Natural killer cell (primary cell): ENCODE data around the gene NBPF1. TPM values are rescaled to one million over a fixed set of nuclear protein-coding genes. Genes with fewer than 3 reads are reported as not detected.
"Not testable (repeated sequence)": the region's sequence is repeated elsewhere in the genome, so short reads cannot be mapped to it uniquely, and the experiment has no call there.

ENCODE experiments used
- ATAC-seq, 3 donors: fragments of 150-1000 bp in 2 of 3; fragments of 200-7000 bp in 1 of 3; cut with Tn5 transposase; 1 replicate in 1 of 3; 2 replicates in 2 of 3; pipeline ENCODE4 v1.10.0; 2021; ENCODE audit warnings: mild to moderate bottlenecking in 2 of 3, moderate library complexity in 2 of 3
- DNase-seq, 2 donors: peaks; one replicate each; pipeline versions ENCODE4 v3.0.0 to v3.0.0-alpha.2; 2013 to 2021; ENCODE audit warnings: mixed read lengths in 1 of 2
- H3K27ac ChIP-seq: one replicate; pipeline ENCODE4 v1.5.1; 2013; ENCODE audit warnings: mild to moderate bottlenecking, low read length
- H3K27me3 ChIP-seq: one replicate; pipeline ENCODE4 v1.6.1; 2013; ENCODE audit warnings: low read length; ENCODE audit not compliant: control insufficient read depth, insufficient read depth
- H3K36me3 ChIP-seq: one replicate; pipeline ENCODE4 v1.6.1; 2013; ENCODE audit warnings: low read length; ENCODE audit not compliant: control insufficient read depth, insufficient read depth
- H3K4me1 ChIP-seq: one replicate; pipeline ENCODE4 v1.6.1; 2013; ENCODE audit warnings: low read length; ENCODE audit not compliant: control insufficient read depth, insufficient read depth
- H3K4me3 ChIP-seq: one replicate; pipeline ENCODE4 v1.5.1; 2013; ENCODE audit warnings: low read length
- H3K9me3 ChIP-seq: one replicate; pipeline ENCODE4 v1.6.1; 2013; ENCODE audit warnings: low read length; ENCODE audit not compliant: control insufficient read depth, insufficient read depth
- H3K27ac Mint-ChIP-seq, 2 donors: one replicate each; pipeline ENCODE4 v1.8.0; 2022; ENCODE audit warnings: mild to moderate bottlenecking in 2 of 2, mixed read lengths in 2 of 2, moderate library complexity in 1 of 2
- H3K27me3 Mint-ChIP-seq, 2 donors: one replicate each; pipeline ENCODE4 v1.8.0; 2022; ENCODE audit warnings: low read depth in 2 of 2, mixed read lengths in 2 of 2
- H3K36me3 Mint-ChIP-seq: one replicate; pipeline ENCODE4 v1.8.0; 2022; ENCODE audit warnings: mixed read lengths
- H3K4me1 Mint-ChIP-seq, 2 donors: one replicate each; pipeline ENCODE4 v1.8.0; 2022; ENCODE audit warnings: mixed read lengths in 2 of 2
- H3K4me3 Mint-ChIP-seq: one replicate; pipeline ENCODE4 v1.8.0; 2022; ENCODE audit warnings: mild to moderate bottlenecking, moderate library complexity, mixed read lengths
- H3K9me3 Mint-ChIP-seq, 2 donors: one replicate each; pipeline ENCODE4 v1.8.0; 2022; ENCODE audit warnings: mixed read lengths in 2 of 2
- CTCF ChIP-seq: fragments of 200-600 bp; IDR thresholded peaks from one replicate; pipeline ENCODE4 v1.8.0; 2022; ENCODE audit warnings: antibody characterized with exemption
- WGBS: methylation state at CpG from one replicate; pipeline ENCODE4 v1.1.7; 2013; ENCODE audit warnings: missing lambda C conversion rate; ENCODE audit not compliant: insufficient coverage; 5-methylcytosine and 5-hydroxymethylcytosine counted together
- intact Hi-C: fragments of 100-400 bp; cut with micrococcal nuclease; formaldehyde crosslinking; loops from one replicate; pipeline ENCODE4 v1.14.2; 2022
- total RNA-seq, 4 donors: library from RNA; stranded (reverse); fragments of 120-200 nt in 1 of 4; gene quantifications; one replicate each; pipeline versions ENCODE4 v1.2.3 to v1.2.4, GENCODE V29; 2013 to 2022

NBPF1 gene
- total RNA-seq, 3 donors from 2014 or later (not counting 1 experiment from before 2014, with no cell fraction given) = 18.4 to 26.0 (median 22.8) TPM

GRCh38 chr1:16632044-16632850, 18.9 kb upstream of the NBPF1 start:
- DNase-seq = peak in 1 of 2 donors; percentile 17
- H3K9me3 ChIP-seq, H3K4me3 ChIP-seq, intact Hi-C loops, H3K27ac Mint-ChIP-seq, H3K27ac ChIP-seq, H3K4me3 Mint-ChIP-seq, H3K4me1 ChIP-seq, H3K9me3 Mint-ChIP-seq, ATAC-seq, H3K27me3 ChIP-seq, H3K27me3 Mint-ChIP-seq: not testable (repeated sequence)
- H3K36me3 ChIP-seq = peaks cover 67% of the 10 kb centered on the region
- peaks cover 6 to 22% of the 10 kb centered on the region in 2 donors for H3K4me1 Mint-ChIP-seq
- peaks cover 13% of the 10 kb centered on the region for H3K36me3 Mint-ChIP-seq
- 97% methylated on average over 14 of the region's 14 CpGs for WGBS

- Mint-ChIP-seq H3K27ac (peak overlapping the region in 1 of 2 donors; percentile 31), H3K4me3 (no peak overlapping the region), H3K4me1 (peaks cover 6 to 22% of the 10 kb centered on the region in 2 donors), H3K27me3 (no peaks in the 10 kb centered on the region), H3K36me3 (peaks cover 13% of the 10 kb centered on the region), H3K9me3 (no peaks in the 10 kb centered on the region)
- Histone ChIP-seq H3K36me3 (peaks cover 73% of the 10 kb centered on the region), H3K4me1 (no peaks in the 10 kb centered on the region), H3K9me3 (no peaks in the 10 kb centered on the region), H3K27ac (no peak overlapping the region), H3K27me3 (no peaks in the 10 kb centered on the region), H3K4me3 (no peak overlapping the region)
- WGBS = 98% methylated on average over 20 of the region's 20 CpGs
- intact Hi-C loops = no loop called here
- ATAC-seq = no peak
- DNase-seq = peak in 1 of 2 donors; percentile 22
- TF ChIP-seq CTCF = no peak
Observed at GRCh38 chr1:16631248-16632043, 18.1 kb upstream of the NBPF1 start.

GRCh38 chr1:16630661-16631247, 17.4 kb upstream of the NBPF1 start:
- Mint-ChIP-seq H3K4me3 (no peak overlapping the region), H3K36me3 (peaks cover 13% of the 10 kb centered on the region), H3K27me3 (no peaks in the 10 kb centered on the region), H3K9me3 (no peaks in the 10 kb centered on the region), H3K4me1 (peaks cover 6 to 27% of the 10 kb centered on the region in 2 donors), H3K27ac (peak overlapping the region in 1 of 2 donors; percentile 31)
- Histone ChIP-seq H3K36me3 (peaks cover 80% of the 10 kb centered on the region), H3K4me1 (no peaks in the 10 kb centered on the region), H3K27ac (no peak overlapping the region), H3K9me3 (no peaks in the 10 kb centered on the region), H3K4me3 (no peak overlapping the region), H3K27me3 (no peaks in the 10 kb centered on the region)
- no peak for DNase-seq
- 97% methylated on average over 36 of the region's 36 CpGs for WGBS
- intact Hi-C loops = no loop called here
- TF ChIP-seq CTCF = no peak
- no peak for ATAC-seq

GRCh38 chr1:16629916-16630530, 16.7 kb upstream of the NBPF1 start:
- H3K4me3 Mint-ChIP-seq, intact Hi-C loops, H3K4me3 ChIP-seq, DNase-seq, H3K9me3 Mint-ChIP-seq, H3K27me3 ChIP-seq, H3K4me1 ChIP-seq, H3K27ac ChIP-seq, H3K27me3 Mint-ChIP-seq, H3K9me3 ChIP-seq: not testable (repeated sequence)
- peak overlapping the region; percentile 6 to 31 for H3K27ac Mint-ChIP-seq
- H3K36me3 Mint-ChIP-seq = peaks cover 13% of the 10 kb centered on the region
- H3K36me3 ChIP-seq = peaks cover 86% of the 10 kb centered on the region
- ATAC-seq = peak in 2 of 3 donors; percentile 4 to 12
- WGBS = 97% methylated on average over 21 of the region's 21 CpGs
- H3K4me1 Mint-ChIP-seq = peaks cover 6 to 28% of the 10 kb centered on the region in 2 donors
